ENCODE measurements around the gene OR10T2.

- TF ChIP-seq CTCF (conservative IDR thresholded peaks at IDR 0.05 in 1 of 2, IDR thresholded peaks at IDR 0.05 in 1 of 2; ENCODE audit: extremely low read depth in 1 of 2, insufficient read depth in 1 of 2, low read depth in 1 of 2, low read length in 2 of 2) (no peak), EZH2 (IDR thresholded peaks at IDR 0.05; ENCODE audit: borderline replicate concordance, low read length) (no peak)
These were observed 7.8 kb upstream of the OR10T2 start for GRCh38 chr1:158407092-158407491.

Data from mammary epithelial cell (primary cell).